ENCODE results near the gene TRIM4.

DNA sequence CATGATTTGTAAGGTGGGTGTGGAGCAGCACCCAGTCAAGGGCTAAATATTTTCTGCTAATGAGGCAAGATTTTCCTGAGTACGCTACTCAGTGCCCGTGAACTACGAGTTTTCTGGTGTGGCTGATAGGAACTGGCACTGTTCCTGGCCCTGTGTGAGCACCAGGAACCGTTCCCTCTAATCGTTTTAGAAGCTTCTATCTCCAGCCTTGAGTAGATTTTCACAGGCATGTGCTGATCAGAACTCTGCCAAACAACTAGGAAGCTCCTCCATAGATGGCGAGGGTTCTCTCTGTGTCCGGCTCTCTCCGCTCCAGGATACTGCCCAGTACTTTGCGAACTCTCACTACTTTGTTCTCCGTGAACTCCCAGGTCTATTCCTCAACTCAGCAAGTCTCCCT lies 17.7 kb downstream of the TRIM4 start:
- TF ChIP-seq, protein P1, sequence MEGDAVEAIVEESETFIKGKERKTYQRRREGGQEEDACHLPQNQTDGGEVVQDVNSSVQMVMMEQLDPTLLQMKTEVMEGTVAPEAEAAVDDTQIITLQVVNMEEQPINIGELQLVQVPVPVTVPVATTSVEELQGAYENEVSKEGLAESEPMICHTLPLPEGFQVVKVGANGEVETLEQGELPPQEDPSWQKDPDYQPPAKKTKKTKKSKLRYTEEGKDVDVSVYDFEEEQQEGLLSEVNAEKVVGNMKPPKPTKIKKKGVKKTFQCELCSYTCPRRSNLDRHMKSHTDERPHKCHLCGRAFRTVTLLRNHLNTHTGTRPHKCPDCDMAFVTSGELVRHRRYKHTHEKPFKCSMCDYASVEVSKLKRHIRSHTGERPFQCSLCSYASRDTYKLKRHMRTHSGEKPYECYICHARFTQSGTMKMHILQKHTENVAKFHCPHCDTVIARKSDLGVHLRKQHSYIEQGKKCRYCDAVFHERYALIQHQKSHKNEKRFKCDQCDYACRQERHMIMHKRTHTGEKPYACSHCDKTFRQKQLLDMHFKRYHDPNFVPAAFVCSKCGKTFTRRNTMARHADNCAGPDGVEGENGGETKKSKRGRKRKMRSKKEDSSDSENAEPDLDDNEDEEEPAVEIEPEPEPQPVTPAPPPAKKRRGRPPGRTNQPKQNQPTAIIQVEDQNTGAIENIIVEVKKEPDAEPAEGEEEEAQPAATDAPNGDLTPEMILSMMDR (IDR thresholded peaks at IDR 0.05) = no peak
- no peak for TF ChIP-seq POLR2A (IDR thresholded peaks at IDR 0.05)
- TF ChIP-seq EP300 (IDR thresholded peaks at IDR 0.05) = no peak
- TF ChIP-seq POLR2AphosphoS5 (IDR thresholded peaks at IDR 0.05) = no peak
